HepG2 (cell line): ENCODE results near the gene FKBP8. TPM values are rescaled to one million over a fixed set of nuclear protein-coding genes. Genes with fewer than 3 reads are reported as not detected.

Experiments used
- ATAC-seq: fragments of 200-7000 bp; cut with Tn5 transposase; 3 replicates; pipeline ENCODE4 v1.9.1; 2020; ENCODE audit warnings: mild to moderate bottlenecking, moderate library complexity
- BruUV-seq: library from RNA; stranded (reverse); fragments of 400-500 nt; replicated peaks from 2 replicates; lab custom pipeline; 2021; lab: Mats Ljungman, UMichigan
- CTCF ChIA-PET: fragments of 300-600 bp; formaldehyde crosslinking; extraction: SDS; loops from one replicate; lab custom pipeline; 2021; ENCODE audit warnings: low total read pairs, inconsistent platforms, low intra/inter-chr PET ratio; lab: Yijun Ruan, JAX
- POLR2A ChIA-PET: fragments of 350-600 bp; sonication (Branson Sonifier 250); formaldehyde crosslinking; loops from one replicate; lab custom pipeline; 2020; ENCODE audit warnings: antibody characterized with exemption, inconsistent platforms; lab: Yijun Ruan, JAX
- DNase-seq: peaks from one replicate; pipeline ENCODE4 v3.0.0-alpha.2; 2015; ENCODE audit warnings: low spot score
- FAIRE-seq: peaks from 3 replicates; lab custom pipeline; 2011; peaks lifted over from hg19 to GRCh38; lab: Jason Lieb, UNC
- H2AFZ ChIP-seq: one replicate; pipeline ENCODE4 v1.6.1; 2011; ENCODE audit warnings: low read length, inconsistent platforms
- H3K27ac ChIP-seq: fragments of 300-600 bp; 3 replicates; pipeline ENCODE4 v1.8.0; 2011; ENCODE audit warnings: mixed run types, mild to moderate bottlenecking, mixed read lengths, low read length, inconsistent platforms; ENCODE audit not compliant: insufficient read depth; ENCODE audit errors: extremely low read length
- H3K27me3 ChIP-seq, 2 experiments: fragments of 200-600 bp in 1 of 2; 2 replicates in 1 of 2; 3 replicates in 1 of 2; pipeline versions ENCODE4 v1.6.0 to v1.8.0; 2011; ENCODE audit warnings: low read length in 2 of 2, mild to moderate bottlenecking in 2 of 2, moderate library complexity in 2 of 2, inconsistent platforms in 1 of 2; ENCODE audit not compliant: insufficient read depth in 2 of 2, control insufficient read depth in 1 of 2
- H3K36me3 ChIP-seq, 2 experiments: fragments of 200-600 bp in 1 of 2; replicated peaks in 1 of 2; 2 replicates in 1 of 2; 3 replicates in 1 of 2; pipeline versions ENCODE4 v1.5.1 to v1.8.0; 2011; ENCODE audit warnings: low read length in 2 of 2, inconsistent platforms in 1 of 2; ENCODE audit not compliant: insufficient read depth in 2 of 2, control insufficient read depth in 1 of 2
- H3K4me1 ChIP-seq: 2 replicates; pipeline ENCODE4 v1.5.1; 2012; ENCODE audit warnings: low read length, inconsistent platforms; ENCODE audit not compliant: insufficient read depth
- H3K4me2 ChIP-seq: 2 replicates; pipeline ENCODE4 v1.6.0; 2011; ENCODE audit warnings: low read depth, low read length, inconsistent platforms
- H3K4me3 ChIP-seq, 3 experiments: fragments of 200-600 bp in 1 of 3; sonication (generic), shearing (Covaris generic) in 1 of 3; replicated peaks in 1 of 3; 2 replicates each; pipeline ENCODE4 v1.5.1; 2011 to 2016; ENCODE audit warnings: low read length in 3 of 3, inconsistent platforms in 2 of 3, low read depth in 2 of 3, mild to moderate bottlenecking in 2 of 3, control low read depth in 1 of 3, mixed read lengths in 1 of 3; ENCODE audit not compliant: insufficient read depth in 1 of 3
- H3K79me2 ChIP-seq: one replicate; pipeline ENCODE4 v1.6.1; 2011; ENCODE audit warnings: low read length, inconsistent platforms; ENCODE audit not compliant: insufficient read depth
- H3K9ac ChIP-seq: 2 replicates; pipeline ENCODE4 v1.6.0; 2011; ENCODE audit warnings: mild to moderate bottlenecking, low read depth, low read length, inconsistent platforms; ENCODE audit not compliant: insufficient read depth
- H3K9me3 ChIP-seq: 2 replicates; pipeline ENCODE4 v1.5.1; 2012; ENCODE audit warnings: mild to moderate bottlenecking, low read length
- H4K20me1 ChIP-seq: 2 replicates; pipeline ENCODE4 v1.6.0; 2011; ENCODE audit warnings: inconsistent platforms, mild to moderate bottlenecking, low read length, moderate library complexity; ENCODE audit not compliant: insufficient read depth
- AGO2 ChIP-seq: fragments of 200-400 bp; formaldehyde crosslinking; optimal IDR thresholded peaks from 2 replicates; pipeline ENCODE3; 2017; ENCODE audit warnings: mild to moderate bottlenecking, low read depth, low read length, moderate library complexity
- BCL6 ChIP-seq: IDR thresholded peaks from 2 replicates; pipeline ENCODE4 v1.6.1; 2016; ENCODE audit warnings: missing genetic modification reagents, missing compliant biosample characterization
- CENPX ChIP-seq: sonication (generic); formaldehyde crosslinking; IDR thresholded peaks from 2 replicates; pipeline ENCODE4 v1.9.0; 2021; ENCODE audit warnings: mild to moderate bottlenecking, missing genetic modification reagents, moderate library complexity
- HNRNPLL ChIP-seq: fragments of 200-400 bp; formaldehyde crosslinking; IDR thresholded peaks from 2 replicates; pipeline ENCODE4 v1.6.1; 2017; ENCODE audit warnings: mild to moderate bottlenecking, low read depth, low read length; ENCODE audit not compliant: poor library complexity, severe bottlenecking
- MXD4 ChIP-seq: IDR thresholded peaks from 2 replicates; pipeline ENCODE4 v1.6.1; 2016; ENCODE audit warnings: mild to moderate bottlenecking, missing biosample characterization, missing genetic modification reagents
- RBFOX2 ChIP-seq: fragments of 200-400 bp; formaldehyde crosslinking; IDR thresholded peaks from 2 replicates; pipeline ENCODE4 v1.6.1; 2017; ENCODE audit warnings: low read depth, mild to moderate bottlenecking, low read length
- RFX5 ChIP-seq: IDR thresholded peaks from 2 replicates; pipeline ENCODE4 v1.6.1; 2011; ENCODE audit warnings: low read depth, low read length, improper control_type of control experiment
- SNAPC5 ChIP-seq: sonication (generic); formaldehyde crosslinking; IDR thresholded peaks from 2 replicates; pipeline ENCODE4 v1.8.1; 2023; ENCODE audit warnings: mild to moderate bottlenecking, missing genetic modification reagents, borderline replicate concordance
- SOX6 ChIP-seq, 2 experiments: fragments of 450-650 bp in 1 of 2; sonication (generic) in 1 of 2; formaldehyde crosslinking in 1 of 2; IDR thresholded peaks; 2 replicates each; pipeline versions ENCODE4 v1.4.0 to v1.6.1; 2017 to 2020; ENCODE audit warnings: antibody characterized with exemption in 1 of 2, mild to moderate bottlenecking in 1 of 2, missing genetic modification reagents in 1 of 2
- TAF1 ChIP-seq: sonication (generic); formaldehyde crosslinking; IDR thresholded peaks from 2 replicates; pipeline ENCODE4 v1.4.0; 2020; ENCODE audit warnings: missing genetic modification reagents
- ZNF75D ChIP-seq: sonication (generic); formaldehyde crosslinking; IDR thresholded peaks from 2 replicates; pipeline ENCODE4 v1.8.1; 2023; ENCODE audit warnings: missing genetic modification reagents, mild to moderate bottlenecking, borderline replicate concordance
- ZNF768 ChIP-seq: sonication (generic); formaldehyde crosslinking; IDR thresholded peaks from 2 replicates; pipeline ENCODE4 v1.4.0; 2020; ENCODE audit warnings: missing genetic modification reagents
- ZSCAN9 ChIP-seq: IDR thresholded peaks from 2 replicates; pipeline ENCODE4 v1.6.1; 2016; ENCODE audit warnings: borderline replicate concordance
- WGBS: methylation state at CpG from one replicate; pipeline ENCODE4 v1.1.6; 2017; ENCODE audit warnings: low lambda C conversion rate; 5-methylcytosine and 5-hydroxymethylcytosine counted together
- in situ Hi-C: cut with HindIII; loops from 2 replicates; pipeline ENCODE4 v1.10.0; 2017; ENCODE audit warnings: low pct_unique_long_range_greater_than_20kb; ENCODE audit not compliant: extremely low pct_ligation_motif_present
- intact Hi-C: fragments of 100-400 bp; cut with micrococcal nuclease; formaldehyde crosslinking; loops from one replicate; pipeline ENCODE4 v1.10.0; 2022; ENCODE audit not compliant: unreplicated experiment
- polyA plus RNA-seq, 8 experiments: library from polyadenylated mRNA; depleted of rRNA in 3 of 8; stranded (reverse) in 7 of 8; unstranded in 1 of 8; fragments of >200 nt; fragmentation: Illumina TruSeq in 4 of 8; extraction: Trizol in 4 of 8; gene quantifications; 2 replicates each; pipeline versions ENCODE4 v1.2.1 to v1.2.3, GENCODE V29; 2011 to 2016; ENCODE audit warnings: low read depth in 4 of 8, missing spikeins in 1 of 8, mixed read lengths in 1 of 8; ENCODE audit not compliant: insufficient read depth in 1 of 8
- total RNA-seq, 5 experiments: library from RNA; depleted of rRNA; stranded (reverse); fragments of >200 nt; fragmentation: Illumina TruSeq; extraction: Trizol; gene quantifications; 2 replicates each; pipeline ENCODE4 v1.2.3, GENCODE V29; 2016; ENCODE audit warnings: low read depth in 1 of 5

Gene FKBP8
- total and polyA plus RNA-seq, 2 of the 13 experiments (the other 11 are each of a cell fraction or from before 2014, with no cell fraction given), result 81.7 to 93.9 TPM

DNA sequence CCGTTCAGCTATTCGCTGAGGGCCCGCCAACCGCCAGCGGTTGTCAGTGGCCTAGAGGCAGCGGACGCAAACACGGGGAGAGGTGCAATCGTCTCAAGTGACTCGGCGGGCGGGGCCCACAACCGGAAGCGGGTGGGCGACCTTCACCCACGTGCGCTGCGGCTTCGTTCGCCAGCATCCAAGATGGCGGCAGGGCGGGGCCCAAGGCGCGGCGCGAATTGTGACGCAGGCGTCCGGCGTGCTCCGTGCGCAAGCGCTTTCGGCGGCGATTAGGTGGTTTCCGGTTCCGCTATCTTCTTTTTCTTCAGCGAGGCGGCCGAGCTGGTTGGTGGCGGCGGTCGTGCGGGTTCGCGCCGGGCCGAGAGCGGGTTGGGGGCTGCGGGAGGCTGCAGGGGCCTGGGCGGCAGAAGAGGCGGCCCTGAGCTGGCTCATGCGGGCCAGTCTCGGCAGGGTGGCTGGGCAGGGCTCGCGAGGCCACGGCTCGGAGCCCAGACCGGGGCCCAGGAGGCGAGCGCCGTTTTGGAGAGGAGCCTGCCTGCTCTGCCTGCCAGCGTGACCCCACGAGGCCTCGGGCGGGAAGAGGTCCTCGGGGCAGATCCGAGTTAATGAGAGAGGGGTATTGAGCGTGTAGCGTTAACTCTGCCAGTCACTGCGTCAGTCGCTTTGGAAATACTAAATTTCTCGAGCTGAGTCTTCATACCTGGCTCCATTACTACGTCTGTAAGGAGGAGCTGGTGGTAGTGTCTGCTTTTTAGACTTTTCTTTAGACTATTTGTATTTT is 28.4 kb upstream of the FKBP8 start, which contains the start of gene UBA52 (continued):
- TF ChIP-seq TAF1 (CRISPR knock-in tag) (peak; percentile 91), ZNF768 (peak; percentile 55; the same call in 1 of the 2 replicates), HNRNPLL (peak; percentile 87), MXD4 (CRISPR knock-in tag) (peak; percentile 100), BCL6 (peak; percentile 73), SNAPC5 (CRISPR knock-in tag) (0 out of 2 replicates have a peak, but pooled peaks have one; percentile 85), RFX5 (peak; percentile 73)

- no peaks in the 10 kb centered on the region; a peak in 1 of 5 replicates for H3K27me3 ChIP-seq
- H4K20me1 ChIP-seq, result peaks cover 8% of the 10 kb centered on the region
- no peak for ATAC-seq
- WGBS, result 100% methylated on average over 1 of the region's 15 CpGs
- BruUV-seq, result no TSS peak
- TF ChIP-seq RBFOX2 (peak; percentile 36; the same call in 1 of the 2 replicates), ZNF75D (no peak), SOX6 (IDR thresholded peaks at IDR 0.05) (no peak), SOX6 (CRISPR knock-in tag; IDR thresholded peaks at IDR 0.05) (no peak), AGO2 (peak; percentile 43), CENPX (CRISPR knock-in tag) (no peak), ZSCAN9 (CRISPR knock-in tag) (no peak)
- TF ChIP-seq, all 625 proteins: peak for 2
- CTCF ChIA-PET, result no interaction called here
- no peak overlapping the region for H3K4me3 ChIP-seq
- DNase-seq (no peak), FAIRE-seq (no peak)
- H3K4me1 ChIP-seq, result peaks cover 15% of the 10 kb centered on the region
- H3K9me3 ChIP-seq, result no peaks in the 10 kb centered on the region
- no peak overlapping the region for H3K4me2 ChIP-seq
- in situ Hi-C loops (no loop called here), intact Hi-C loops (no loop called here)
- POLR2A ChIA-PET, result no interaction called here
- peaks cover 21 to 53% of the 10 kb centered on the region in 2 experiments; a peak in 4 of 5 replicates for H3K36me3 ChIP-seq
- no peak overlapping the region for H2AFZ ChIP-seq
- H3K9ac ChIP-seq, result no peak overlapping the region
- peaks cover 17% of the 10 kb centered on the region for H3K79me2 ChIP-seq
- no peak overlapping the region for H3K27ac ChIP-seq
Observed at GRCh38 chr19:18568367-18568766, 25.0 kb upstream of the FKBP8 start.
